ENCODE data around the gene ARL3. TPM values are rescaled to one million over a fixed set of nuclear protein-coding genes. Genes with fewer than 3 reads are reported as not detected.

Gene ARL3
- total RNA-seq, 4 donors from 2014 or later: 7.9 to 9.8 (median 8.4) TPM

DNA sequence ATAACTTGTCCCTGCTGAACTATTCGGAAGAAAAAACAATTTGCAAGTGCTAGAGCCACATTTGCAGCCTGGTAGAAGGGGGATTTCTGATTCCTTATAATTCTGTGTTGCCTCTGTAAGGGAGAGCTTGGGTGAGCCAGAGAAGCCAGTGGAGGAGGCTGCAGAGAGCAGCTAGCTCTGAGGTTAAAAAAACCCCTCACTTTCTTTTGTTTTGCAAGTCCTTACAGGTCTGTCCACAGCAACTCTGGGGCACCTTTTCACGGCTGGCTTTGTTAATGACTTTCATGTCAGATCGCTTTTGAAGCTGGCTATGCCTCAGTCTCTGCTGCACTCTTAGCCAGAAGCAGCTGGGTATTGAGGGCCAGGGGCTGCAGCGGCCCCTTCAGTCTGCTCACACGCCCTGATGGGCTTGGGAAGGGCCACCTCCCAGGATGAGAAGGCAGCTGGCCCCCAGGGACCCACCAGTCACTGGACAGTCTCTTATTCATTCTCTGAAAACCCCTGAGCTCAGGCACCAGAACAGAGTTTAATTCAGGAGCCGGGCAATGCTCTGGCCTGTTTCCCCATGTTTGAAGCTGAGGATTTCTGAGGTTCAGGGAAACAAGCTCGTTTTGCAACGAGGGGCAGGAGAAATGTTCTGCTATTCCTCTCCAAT lies 39.1 kb downstream of the ARL3 start:
- Histone ChIP-seq H3K4me3 (no peak overlapping the region), H3K27me3 (no peaks in the 10 kb centered on the region), H3K27ac (replicated peaks in 1 of 4) (peak overlapping the region; percentile 67 to 81 (median 76)), H3K9me3 (no peaks in the 10 kb centered on the region), H3K4me1 (peaks cover 68 to 74% (median 70%) of the 10 kb centered on the region in 4 donors), H3K36me3 (no peaks in the 10 kb centered on the region)
- no peak for TF ChIP-seq EP300 (IDR thresholded peaks at IDR 0.05)
- TF ChIP-seq POLR2A (IDR thresholded peaks at IDR 0.05; ENCODE audit: low read depth): no peak
- no peak for TF ChIP-seq POLR2AphosphoS5 (IDR thresholded peaks at IDR 0.05)
- TF ChIP-seq, protein P1, sequence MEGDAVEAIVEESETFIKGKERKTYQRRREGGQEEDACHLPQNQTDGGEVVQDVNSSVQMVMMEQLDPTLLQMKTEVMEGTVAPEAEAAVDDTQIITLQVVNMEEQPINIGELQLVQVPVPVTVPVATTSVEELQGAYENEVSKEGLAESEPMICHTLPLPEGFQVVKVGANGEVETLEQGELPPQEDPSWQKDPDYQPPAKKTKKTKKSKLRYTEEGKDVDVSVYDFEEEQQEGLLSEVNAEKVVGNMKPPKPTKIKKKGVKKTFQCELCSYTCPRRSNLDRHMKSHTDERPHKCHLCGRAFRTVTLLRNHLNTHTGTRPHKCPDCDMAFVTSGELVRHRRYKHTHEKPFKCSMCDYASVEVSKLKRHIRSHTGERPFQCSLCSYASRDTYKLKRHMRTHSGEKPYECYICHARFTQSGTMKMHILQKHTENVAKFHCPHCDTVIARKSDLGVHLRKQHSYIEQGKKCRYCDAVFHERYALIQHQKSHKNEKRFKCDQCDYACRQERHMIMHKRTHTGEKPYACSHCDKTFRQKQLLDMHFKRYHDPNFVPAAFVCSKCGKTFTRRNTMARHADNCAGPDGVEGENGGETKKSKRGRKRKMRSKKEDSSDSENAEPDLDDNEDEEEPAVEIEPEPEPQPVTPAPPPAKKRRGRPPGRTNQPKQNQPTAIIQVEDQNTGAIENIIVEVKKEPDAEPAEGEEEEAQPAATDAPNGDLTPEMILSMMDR (IDR thresholded peaks at IDR 0.05): no peak
- DNase-seq (ENCODE audit: extremely low spot score): no peak
- intact Hi-C loops (cut with DNase I): no loop called here
- WGBS: 21% methylated on average over 7 of the region's 8 CpGs

DNA sequence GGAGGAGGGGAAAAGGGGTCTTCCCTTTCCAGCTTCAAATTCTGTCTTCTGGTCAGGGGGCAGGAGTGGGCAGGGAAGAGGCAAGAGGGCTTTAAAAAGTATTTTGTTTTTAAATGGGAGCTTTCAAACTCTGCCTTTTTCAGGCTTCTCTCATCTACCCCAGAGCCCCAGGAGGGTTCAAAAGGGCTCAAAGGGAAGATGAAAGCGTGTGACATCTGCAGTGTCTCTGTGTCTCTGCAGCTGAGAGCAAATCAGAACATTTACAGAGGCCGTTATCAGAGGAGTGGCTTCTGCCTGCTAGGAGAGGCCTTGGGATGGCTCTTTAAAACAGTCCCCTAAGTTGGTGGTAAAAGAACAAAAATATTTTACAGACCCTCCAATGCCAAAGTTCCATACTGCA lies 39.6 kb downstream of the ARL3 start:
- Histone ChIP-seq H3K4me1 (peaks cover 70 to 79% (median 74%) of the 10 kb centered on the region in 4 donors), H3K4me3 (peak overlapping the region; percentile 33 to 48 (median 44)), H3K27ac (replicated peaks in 1 of 4) (peak overlapping the region; percentile 67 to 81 (median 76)), H3K36me3 (no peaks in the 10 kb centered on the region), H3K27me3 (no peaks in the 10 kb centered on the region), H3K9me3 (no peaks in the 10 kb centered on the region)
- no peak for TF ChIP-seq POLR2AphosphoS5 (IDR thresholded peaks at IDR 0.05)
- TF ChIP-seq, protein P1 (IDR thresholded peaks at IDR 0.05): no peak
- TF ChIP-seq EP300 (IDR thresholded peaks at IDR 0.05): no peak
- no peak for TF ChIP-seq POLR2A (IDR thresholded peaks at IDR 0.05; ENCODE audit: low read depth)
- DNase-seq (ENCODE audit: extremely low spot score): no peak
- intact Hi-C loops (cut with DNase I): no loop called here
- 22% methylated on average over 2 of the region's 2 CpGs for WGBS

GRCh38 chr10:102673819-102674511 lies 40.2 kb downstream of the ARL3 start:
- Histone ChIP-seq H3K4me1 (peaks cover 70 to 81% (median 76%) of the 10 kb centered on the region in 4 donors), H3K27ac (replicated peaks in 1 of 4) (peak overlapping the region; percentile 67 to 81 (median 76)), H3K27me3 (no peaks in the 10 kb centered on the region), H3K36me3 (no peaks in the 10 kb centered on the region), H3K4me3 (peak overlapping the region; percentile 33 to 48 (median 44)), H3K9me3 (no peaks in the 10 kb centered on the region)
- no peak for DNase-seq (ENCODE audit: extremely low spot score)
- intact Hi-C loops (cut with DNase I): no loop called here
- WGBS: 7% methylated on average over 18 of the region's 19 CpGs
- TF ChIP-seq EP300 (IDR thresholded peaks at IDR 0.05) (no peak), POLR2AphosphoS5 (IDR thresholded peaks at IDR 0.05) (peak in 1 of 2 donors; percentile 54)

DNA sequence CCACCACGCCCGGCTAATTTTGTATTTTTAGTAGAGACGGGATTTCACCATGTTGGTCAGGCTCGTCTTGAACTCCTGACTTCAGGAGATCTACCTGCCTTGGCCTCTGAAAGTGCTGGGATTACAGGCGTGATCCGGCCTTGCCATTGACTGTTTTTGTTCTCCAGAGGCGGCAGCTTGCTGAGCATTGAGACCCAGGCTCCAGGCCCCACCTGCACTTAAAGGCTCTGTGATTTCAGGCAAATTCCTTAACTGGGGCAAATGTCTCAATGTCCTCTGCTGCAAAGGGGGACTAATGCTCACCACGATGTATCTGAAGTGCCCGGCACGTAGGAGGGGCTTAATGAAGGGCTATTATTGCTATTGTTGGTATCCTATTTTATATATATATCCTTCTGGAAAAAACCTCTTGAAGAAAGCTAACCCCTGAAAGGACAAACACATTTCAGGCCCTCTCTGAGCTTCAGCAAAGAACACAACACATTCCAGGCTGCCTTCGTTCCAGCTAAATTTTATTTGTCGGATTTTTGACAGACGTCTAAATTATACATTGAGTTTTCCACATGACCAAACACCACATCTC lies 40.9 kb downstream of the ARL3 start:
- intact Hi-C loops (cut with DNase I): no loop called here
- Histone ChIP-seq H3K36me3 (no peaks in the 10 kb centered on the region), H3K27ac (replicated peaks in 1 of 4) (peak overlapping the region; percentile 67 to 81 (median 76)), H3K4me3 (peak overlapping the region; percentile 33 to 48 (median 44)), H3K4me1 (peaks cover 70 to 78% (median 76%) of the 10 kb centered on the region in 4 donors), H3K9me3 (no peaks in the 10 kb centered on the region), H3K27me3 (no peaks in the 10 kb centered on the region)
- 64% methylated on average over 13 of the region's 13 CpGs for WGBS
- TF ChIP-seq POLR2A (IDR thresholded peaks at IDR 0.05; ENCODE audit: low read depth) (no peak), POLR2AphosphoS5 (IDR thresholded peaks at IDR 0.05) (no peak), EP300 (IDR thresholded peaks at IDR 0.05) (no peak)
- TF ChIP-seq, protein P1 (IDR thresholded peaks at IDR 0.05): no peak
- no peak for DNase-seq (ENCODE audit: extremely low spot score)

DNA sequence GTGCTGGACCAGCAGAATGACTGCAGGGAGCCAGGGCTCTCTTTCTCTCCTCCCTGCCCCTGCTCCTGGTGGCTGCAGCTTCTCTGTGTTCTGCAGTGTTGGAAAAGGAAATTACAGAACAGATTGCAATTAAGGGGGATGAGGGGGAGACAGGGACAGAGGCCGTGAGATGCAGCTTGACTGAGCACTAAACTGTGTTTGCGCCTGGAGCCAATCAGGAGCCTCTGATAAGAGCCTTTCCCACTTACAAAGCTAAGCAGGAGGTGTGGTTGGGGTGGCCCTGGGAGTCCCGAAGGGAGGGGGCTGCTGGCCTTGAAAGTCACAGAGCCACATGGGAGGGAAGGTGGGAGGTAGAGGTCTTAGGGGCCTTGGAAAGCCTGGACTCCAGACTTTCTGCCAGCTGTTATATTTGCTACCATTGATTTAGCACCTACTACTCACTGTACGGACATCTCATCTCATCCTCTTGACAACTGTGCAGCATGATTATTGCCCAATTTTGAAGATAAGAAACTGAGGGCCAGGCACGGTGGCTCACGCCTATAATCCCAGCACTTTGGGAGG lies 43.2 kb downstream of the ARL3 start:
- TF ChIP-seq, protein P1 (IDR thresholded peaks at IDR 0.05): no peak
- TF ChIP-seq POLR2A (IDR thresholded peaks at IDR 0.05; ENCODE audit: low read depth) (no peak), EP300 (IDR thresholded peaks at IDR 0.05) (no peak), POLR2AphosphoS5 (IDR thresholded peaks at IDR 0.05) (no peak)
- Histone ChIP-seq H3K9me3 (no peaks in the 10 kb centered on the region), H3K4me1 (peaks cover 49 to 58% (median 53%) of the 10 kb centered on the region in 4 donors), H3K27me3 (no peaks in the 10 kb centered on the region), H3K4me3 (no peak overlapping the region), H3K27ac (replicated peaks in 1 of 4) (no peak overlapping the region), H3K36me3 (no peaks in the 10 kb centered on the region)
- intact Hi-C loops (cut with DNase I): no loop called here
- DNase-seq (ENCODE audit: extremely low spot score): no peak
- WGBS: 85% methylated on average over 6 of the region's 6 CpGs

Data from esophagus muscularis mucosa (tissue), 4 donors.